Prostate gland (tissue), 2 donors: ENCODE results near the gene TSHZ3.

Experiments used
- CTCF ChIP-seq, 4 experiments: fragments of 200-600 bp in 2 of 4; fragments of 450-650 bp in 2 of 4; sonication (generic) in 2 of 4; IDR thresholded peaks; 1 replicate in 3 of 4; 2 replicates in 1 of 4; pipeline ENCODE4 v1.5.1; 2016 to 2019; ENCODE audit warnings: antibody characterized with exemption in 4 of 4, mild to moderate bottlenecking in 2 of 4, moderate library complexity in 2 of 4
- POLR2AphosphoS5 ChIP-seq: sonication (generic); formaldehyde crosslinking; IDR thresholded peaks from one replicate; pipeline ENCODE4 v1.6.1; 2017; ENCODE audit warnings: antibody characterized with exemption

GRCh38 chr19:31352782-31353651 lies 3.8 kb upstream of the TSHZ3 start:
- TF ChIP-seq CTCF (IDR thresholded peaks at IDR 0.05) = no peak
- no peak for TF ChIP-seq POLR2AphosphoS5
